PFSK-1 (cell line): ENCODE measurements around the gene ZNF343.

ENCODE experiments used
- FOXP2 ChIP-seq: optimal IDR thresholded peaks from 2 replicates; pipeline ENCODE3; 2011; ENCODE audit warnings: borderline replicate concordance, control low read depth, inconsistent platforms; ENCODE audit not compliant: insufficient read depth; ENCODE audit errors: extremely low read length, extremely low read depth
- POLR2AphosphoS5 ChIP-seq: IDR thresholded peaks from 2 replicates; pipeline ENCODE4 v1.6.1; 2012; ENCODE audit warnings: low read depth, mild to moderate bottlenecking, control low read depth, low read length, moderate library complexity
- REST ChIP-seq, 2 experiments: IDR thresholded peaks; 2 replicates each; pipeline versions ENCODE4 v1.6.1 to v1.8.0; 2011 to 2012; ENCODE audit warnings: low read depth in 2 of 2, low read length in 2 of 2, control low read depth in 1 of 2, inconsistent platforms in 1 of 2, mild to moderate bottlenecking in 1 of 2, moderate library complexity in 1 of 2; ENCODE audit not compliant: insufficient read depth in 1 of 2
- SIN3A ChIP-seq: IDR thresholded peaks from 2 replicates; pipeline ENCODE4 v1.6.1; 2012; ENCODE audit warnings: mild to moderate bottlenecking, low read length, moderate library complexity, borderline replicate concordance; ENCODE audit not compliant: insufficient read depth
- TAF1 ChIP-seq: IDR thresholded peaks from 2 replicates; pipeline ENCODE4 v1.6.1; 2012; ENCODE audit warnings: low read length, control low read depth, borderline replicate concordance; ENCODE audit not compliant: insufficient read depth

The ZNF343 gene

DNA sequence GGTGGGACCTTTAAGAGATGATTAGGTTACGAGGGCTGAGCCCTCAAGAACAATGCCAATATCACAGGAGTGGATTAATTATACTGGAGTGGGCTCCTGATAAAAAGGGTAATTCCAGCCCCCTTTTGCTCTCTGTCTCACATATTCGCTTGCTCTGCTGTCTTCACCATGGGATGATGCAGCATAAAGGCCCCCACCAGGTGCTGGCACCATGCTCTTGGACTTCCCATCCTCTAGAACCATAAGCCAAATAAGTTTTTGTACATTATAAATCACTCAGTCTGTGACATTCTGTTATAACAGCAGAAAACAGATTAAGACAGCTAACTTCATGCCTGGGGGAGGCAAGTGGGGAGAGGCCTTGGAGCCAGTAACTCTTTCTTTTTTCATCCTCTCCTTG lies 28.3 kb downstream of the ZNF343 start:
- TF ChIP-seq SIN3A, result no peak
- no peak for TF ChIP-seq REST (IDR thresholded peaks at IDR 0.05; ENCODE audit: insufficient read depth in 1 of 2, low read depth in 2 of 2, low read length in 2 of 2)
- TF ChIP-seq TAF1, result no peak
- no peak for TF ChIP-seq FOXP2
- no peak for TF ChIP-seq POLR2AphosphoS5

DNA sequence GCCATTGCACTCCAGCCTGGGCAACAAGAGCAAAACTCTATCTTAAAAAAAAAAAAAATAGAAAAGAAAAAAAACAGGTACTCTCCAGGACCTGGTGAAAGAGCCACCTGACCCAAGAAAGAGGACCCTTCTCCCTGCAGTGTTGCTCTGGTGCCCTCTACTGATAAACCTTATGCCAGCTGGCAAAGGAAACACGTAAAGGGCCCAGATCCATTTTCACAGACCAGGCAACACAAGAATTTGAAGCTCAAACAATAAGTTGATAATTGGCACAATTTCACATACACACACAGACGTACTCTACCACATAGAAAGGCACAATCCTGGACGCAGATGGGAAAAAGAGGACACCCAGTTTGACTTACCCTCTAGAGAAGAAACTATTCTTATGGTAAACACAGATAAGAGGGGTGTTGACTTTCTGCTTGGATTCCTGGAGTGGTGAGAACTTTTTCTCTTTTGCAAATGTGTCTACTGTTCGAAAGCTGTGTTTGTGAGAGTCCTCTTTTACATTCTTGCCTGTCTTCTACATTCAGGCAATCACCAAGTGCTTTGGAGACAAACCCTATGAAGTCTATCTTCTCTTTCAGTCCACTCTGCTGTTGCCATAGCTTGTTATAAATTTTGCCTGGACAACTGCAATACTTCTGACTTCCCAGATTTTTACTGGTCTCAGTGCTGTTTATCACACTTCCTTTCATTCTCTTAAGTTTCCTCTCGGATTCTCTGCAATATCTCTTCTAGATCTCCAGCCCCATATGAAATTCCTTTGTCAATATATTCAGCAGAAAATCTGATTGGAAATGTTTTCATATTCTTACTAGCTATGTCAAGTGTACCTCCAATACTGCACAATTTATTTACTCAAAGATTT lies 31.7 kb downstream of the ZNF343 start:
- no peak for TF ChIP-seq REST (IDR thresholded peaks at IDR 0.05; ENCODE audit: insufficient read depth in 1 of 2, low read depth in 2 of 2, low read length in 2 of 2)
- no peak for TF ChIP-seq SIN3A
- TF ChIP-seq FOXP2, result no peak
- TF ChIP-seq POLR2AphosphoS5, result no peak
- TF ChIP-seq TAF1, result no peak

GRCh38 chr20:2475850-2476741 lies 32.6 kb downstream of the ZNF343 start:
- TF ChIP-seq POLR2AphosphoS5 (no peak), SIN3A (no peak), TAF1 (no peak), REST (IDR thresholded peaks at IDR 0.05; ENCODE audit: insufficient read depth in 1 of 2, low read depth in 2 of 2, low read length in 2 of 2) (no peak), FOXP2 (no peak)

- TF ChIP-seq SIN3A, result no peak
- TF ChIP-seq POLR2AphosphoS5, result no peak
- no peak for TF ChIP-seq FOXP2
- TF ChIP-seq TAF1, result no peak
- no peak for TF ChIP-seq REST (IDR thresholded peaks at IDR 0.05; ENCODE audit: insufficient read depth in 1 of 2, low read depth in 2 of 2, low read length in 2 of 2)
Observed at GRCh38 chr20:2473516-2473915, 35.2 kb downstream of the ZNF343 start.
